Transverse colon (tissue), 4 donors: ENCODE measurements around the gene HOXC12. TPM values are rescaled to one million over a fixed set of nuclear protein-coding genes. Genes with fewer than 3 reads are reported as not detected.
A peak's percentile ranks its signal among the peaks of the same experiment; 100 is the strongest.

ENCODE experiments used
- DNase-seq: peaks from one replicate; pipeline ENCODE4 v3.0.0-alpha.2; 2019
- H3K27ac ChIP-seq, 4 donors: fragments of 200-600 bp; sonication (generic); 2 replicates each; pipeline ENCODE4 v1.5.1; 2016 to 2018; ENCODE audit warnings: inconsistent platforms in 4 of 4
- H3K27me3 ChIP-seq: fragments of 200-600 bp; sonication (generic); 2 replicates; pipeline ENCODE4 v1.5.1; 2017; ENCODE audit warnings: inconsistent platforms
- H3K36me3 ChIP-seq, 4 donors: fragments of 200-600 bp; sonication (generic); 2 replicates each; pipeline ENCODE4 v1.5.1; 2017 to 2019; ENCODE audit warnings: inconsistent platforms in 4 of 4
- H3K4me1 ChIP-seq, 4 donors: fragments of 200-600 bp; sonication (generic); 2 replicates each; pipeline ENCODE4 v1.5.1; 2017 to 2020; ENCODE audit warnings: inconsistent platforms in 4 of 4
- H3K4me3 ChIP-seq, 4 donors: fragments of 200-600 bp; sonication (generic); 1 replicate in 1 of 4; 2 replicates in 3 of 4; pipeline versions ENCODE4 v1.5.1 to v1.6.1; 2017 to 2019; ENCODE audit warnings: inconsistent platforms in 4 of 4
- H3K9me3 ChIP-seq, 2 donors: fragments of 200-600 bp; sonication (generic); 2 replicates each; pipeline ENCODE4 v1.5.1; 2017 to 2019; ENCODE audit warnings: inconsistent platforms in 2 of 2
- EP300 ChIP-seq: sonication (generic); formaldehyde crosslinking; IDR thresholded peaks from one replicate; pipeline ENCODE4 v1.6.1; 2017; ENCODE audit warnings: antibody characterized with exemption, low read depth
- POLR2A ChIP-seq: fragments of 450-650 bp; IDR thresholded peaks from one replicate; pipeline ENCODE4 v1.6.1; 2016; ENCODE audit warnings: antibody characterized with exemption, mild to moderate bottlenecking, moderate library complexity
- POLR2AphosphoS5 ChIP-seq, 3 donors: sonication (generic); formaldehyde crosslinking; IDR thresholded peaks; one replicate each; pipeline ENCODE4 v1.6.1; 2016; ENCODE audit warnings: antibody characterized with exemption in 3 of 3
- WGBS, 2 donors: methylation state at CpG; one replicate each; pipeline ENCODE4 v1.1.5; 2018; ENCODE audit warnings: low coverage in 1 of 2; 5-methylcytosine and 5-hydroxymethylcytosine counted together
- in situ Hi-C, 4 donors: fragments of 200-750 bp; cut with MboI; loops; one replicate each; pipeline versions ENCODE4 v1.15.0 to v1.15.1; 2017; ENCODE audit warnings: low sequenced_read_pairs in 3 of 4, low pct_ligation_motif_present in 1 of 4, low pct_unique_long_range_greater_than_20kb in 1 of 4
- intact Hi-C: fragments of 100-400 bp; cut with DNase I; formaldehyde crosslinking; loops from one replicate; pipeline ENCODE4 v1.15.1; 2023; ENCODE audit warnings: low total_unique reads
- total RNA-seq, 4 donors: library from RNA; depleted of rRNA; stranded (reverse); fragments of >200 nt; gene quantifications; one replicate each; pipeline ENCODE4 v1.1.0, GENCODE V29; 2016
- TF ChIP-seq, protein P1 (sequence below), 5 experiments: fragments of 200-600 bp in 3 of 5; fragments of 450-650 bp in 2 of 5; sonication (generic) in 3 of 5; IDR thresholded peaks; 1 replicate in 2 of 5; 2 replicates in 3 of 5; pipeline ENCODE4 v1.5.1; 2016 to 2017; ENCODE audit warnings: antibody characterized with exemption in 5 of 5, inconsistent platforms in 3 of 5, mild to moderate bottlenecking in 2 of 5, moderate library complexity in 1 of 5

HOXC12 gene
- total RNA-seq, 4 donors from 2014 or later: not detected

DNA sequence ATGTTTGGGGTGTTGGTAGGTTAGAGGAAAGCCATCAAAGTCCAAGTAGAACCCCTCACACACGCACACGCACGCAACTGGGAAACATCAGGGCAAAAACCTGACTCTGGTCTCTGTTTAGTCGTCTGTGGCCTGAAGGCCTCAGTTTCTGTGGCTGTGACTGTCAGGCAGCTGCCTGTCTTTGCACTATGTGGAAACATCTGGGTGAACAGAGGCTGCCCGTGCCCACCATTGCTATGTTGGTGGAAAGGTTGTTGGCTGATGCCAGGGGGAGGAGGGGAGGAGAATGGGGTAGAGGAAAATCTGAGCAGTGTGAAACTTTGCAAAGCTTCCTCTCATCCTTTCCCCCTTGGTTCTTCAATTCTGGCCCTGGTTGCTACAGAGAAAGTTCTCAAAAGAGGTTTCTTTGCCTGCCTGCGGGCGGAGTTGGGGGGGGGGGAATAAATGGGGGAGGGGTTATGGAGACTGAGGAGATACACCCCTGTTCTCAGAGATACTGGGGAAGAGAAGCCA lies 37.7 kb downstream of the HOXC12 start:
- no peak overlapping the region for H3K4me3 ChIP-seq
- intact Hi-C loops (no loop called here), in situ Hi-C loops (loop anchor here in 1 of 4 donors (25.0 kb wide), 1 partner anchor 205 kb away; no protein-coding TSS in a partner anchor)
- TF ChIP-seq, protein P1, sequence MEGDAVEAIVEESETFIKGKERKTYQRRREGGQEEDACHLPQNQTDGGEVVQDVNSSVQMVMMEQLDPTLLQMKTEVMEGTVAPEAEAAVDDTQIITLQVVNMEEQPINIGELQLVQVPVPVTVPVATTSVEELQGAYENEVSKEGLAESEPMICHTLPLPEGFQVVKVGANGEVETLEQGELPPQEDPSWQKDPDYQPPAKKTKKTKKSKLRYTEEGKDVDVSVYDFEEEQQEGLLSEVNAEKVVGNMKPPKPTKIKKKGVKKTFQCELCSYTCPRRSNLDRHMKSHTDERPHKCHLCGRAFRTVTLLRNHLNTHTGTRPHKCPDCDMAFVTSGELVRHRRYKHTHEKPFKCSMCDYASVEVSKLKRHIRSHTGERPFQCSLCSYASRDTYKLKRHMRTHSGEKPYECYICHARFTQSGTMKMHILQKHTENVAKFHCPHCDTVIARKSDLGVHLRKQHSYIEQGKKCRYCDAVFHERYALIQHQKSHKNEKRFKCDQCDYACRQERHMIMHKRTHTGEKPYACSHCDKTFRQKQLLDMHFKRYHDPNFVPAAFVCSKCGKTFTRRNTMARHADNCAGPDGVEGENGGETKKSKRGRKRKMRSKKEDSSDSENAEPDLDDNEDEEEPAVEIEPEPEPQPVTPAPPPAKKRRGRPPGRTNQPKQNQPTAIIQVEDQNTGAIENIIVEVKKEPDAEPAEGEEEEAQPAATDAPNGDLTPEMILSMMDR (IDR thresholded peaks at IDR 0.05): no peak
- no peak for TF ChIP-seq POLR2A
- TF ChIP-seq EP300: no peak
- TF ChIP-seq POLR2AphosphoS5 (IDR thresholded peaks at IDR 0.05): no peak
- no peaks in the 10 kb centered on the region for H3K36me3 ChIP-seq
- no peak for DNase-seq
- no peaks in the 10 kb centered on the region for H3K9me3 ChIP-seq
- 59 to 70% methylated on average over 6 to 7 of the region's 7 CpGs for WGBS, 2 donors
- H3K4me1 ChIP-seq: peaks cover 16 to 31% (median 23%) of the 10 kb centered on the region in 4 donors
- H3K27ac ChIP-seq: no peak overlapping the region
- peaks cover 100% of the 10 kb centered on the region for H3K27me3 ChIP-seq

- TF ChIP-seq POLR2AphosphoS5 (IDR thresholded peaks at IDR 0.05) (no peak), POLR2A (no peak), EP300 (no peak)
- TF ChIP-seq, protein P1 (IDR thresholded peaks at IDR 0.05): no peak
- DNase-seq: no peak
- in situ Hi-C loops: loop anchor here in 1 of 4 donors (25.0 kb wide), 1 partner anchor 206 kb away; no protein-coding TSS in a partner anchor
- Histone ChIP-seq H3K36me3 (no peaks in the 10 kb centered on the region), H3K4me3 (no peak overlapping the region), H3K27me3 (peaks cover 100% of the 10 kb centered on the region), H3K4me1 (peaks cover 16 to 31% (median 23%) of the 10 kb centered on the region in 4 donors), H3K27ac (no peak overlapping the region), H3K9me3 (no peaks in the 10 kb centered on the region)
- 60 to 62% methylated on average over 10 to 18 of the region's 18 CpGs for WGBS, 2 donors
- intact Hi-C loops: no loop called here
Observed at GRCh38 chr12:53993162-53994008, 38.7 kb downstream of the HOXC12 start.

DNA sequence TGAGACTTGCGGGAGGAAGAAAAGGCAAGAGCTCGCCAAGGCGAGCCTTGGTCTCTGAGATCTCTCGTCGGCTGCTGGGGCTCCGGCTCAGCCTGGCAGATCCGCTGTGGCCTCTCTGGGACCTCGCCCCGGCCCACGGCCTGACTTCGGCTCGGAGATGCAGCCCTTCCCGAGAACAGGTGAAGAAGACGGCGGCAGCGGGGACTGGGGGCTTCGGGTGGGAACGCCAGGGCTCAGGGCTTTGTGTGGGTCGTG lies 39.2 kb downstream of the HOXC12 start:
- no peaks in the 10 kb centered on the region for H3K36me3 ChIP-seq
- intact Hi-C loops (no loop called here), in situ Hi-C loops (loop anchor here in 1 of 4 donors (25.0 kb wide), 1 partner anchor 207 kb away; no protein-coding TSS in a partner anchor)
- H3K27me3 ChIP-seq: peaks cover 100% of the 10 kb centered on the region
- H3K9me3 ChIP-seq: no peaks in the 10 kb centered on the region
- 20 to 45% methylated on average over 4 to 19 of the region's 19 CpGs for WGBS, 2 donors
- H3K4me1 ChIP-seq: peaks cover 16 to 31% (median 23%) of the 10 kb centered on the region in 4 donors
- no peak overlapping the region for H3K27ac ChIP-seq
- TF ChIP-seq POLR2AphosphoS5 (IDR thresholded peaks at IDR 0.05): no peak
- TF ChIP-seq POLR2A: no peak
- no peak for TF ChIP-seq EP300
- TF ChIP-seq, protein P1 (IDR thresholded peaks at IDR 0.05): no peak
- no peak for DNase-seq
- H3K4me3 ChIP-seq: no peak overlapping the region

- TF ChIP-seq, protein P1 (IDR thresholded peaks at IDR 0.05): no peak
- TF ChIP-seq POLR2AphosphoS5 (IDR thresholded peaks at IDR 0.05) (no peak), EP300 (no peak), POLR2A (no peak)
- in situ Hi-C loops: loop anchor here in 1 of 4 donors (25.0 kb wide), 1 partner anchor 207 kb away; no protein-coding TSS in a partner anchor
- H3K27me3 ChIP-seq: peaks cover 100% of the 10 kb centered on the region
- WGBS, 2 donors: 0 to 10% methylated on average over 10 to 33 of the region's 60 CpGs
- no peak for DNase-seq
- H3K4me3 ChIP-seq: peak overlapping the region in 1 of 4 donors; percentile 53
- H3K4me1 ChIP-seq: peaks cover 16 to 32% (median 23%) of the 10 kb centered on the region in 4 donors
- intact Hi-C loops: no loop called here
- no peaks in the 10 kb centered on the region for H3K9me3 ChIP-seq
- H3K27ac ChIP-seq: no peak overlapping the region
- H3K36me3 ChIP-seq: no peaks in the 10 kb centered on the region
Observed at GRCh38 chr12:53994264-53995001, 39.7 kb downstream of the HOXC12 start.
